Endothelial cell of umbilical vein (primary cell): ENCODE results near the gene STOML1. TPM values are rescaled to one million over a fixed set of nuclear protein-coding genes. Genes with fewer than 3 reads are reported as not detected.

Experiments
- BruUV-seq: library from RNA; stranded (reverse); fragments of 400-500 nt; replicated peaks from 2 replicates; lab custom pipeline; 2021; lab: Mats Ljungman, UMichigan
- CTCF ChIA-PET: fragments of 300-600, 350-600 bp; sonication (Branson Sonifier 250); formaldehyde crosslinking; loops from one replicate; lab custom pipeline; 2021; ENCODE audit warnings: antibody characterized with exemption, inconsistent platforms; lab: Charles Lee
- POLR2A ChIA-PET: fragments of 300-600, 350-600 bp; sonication (Branson Sonifier 250); formaldehyde crosslinking; loops from one replicate; lab custom pipeline; 2021; ENCODE audit warnings: antibody characterized with exemption, inconsistent platforms; lab: Charles Lee
- DNase-seq: peaks from one replicate; pipeline ENCODE4 v3.0.0-alpha.2; 2011; ENCODE audit warnings: low read depth, low spot score
- FAIRE-seq: peaks from 2 replicates; lab custom pipeline; 2011; peaks lifted over from hg19 to GRCh38; lab: Jason Lieb, UNC
- H2AFZ ChIP-seq: 2 replicates; pipeline ENCODE4 v1.6.0; 2012; ENCODE audit warnings: low read depth, low read length, control low read depth, inconsistent platforms
- H3K27ac ChIP-seq: 2 replicates; pipeline ENCODE4 v1.5.1; 2011; ENCODE audit warnings: low read depth, mild to moderate bottlenecking, control low read depth, low read length, moderate library complexity; ENCODE audit not compliant: insufficient read depth
- H3K27me3 ChIP-seq, 2 experiments: 2 replicates each; pipeline versions ENCODE4 v1.6.0 to v1.6.1; 2011; ENCODE audit warnings: low read length in 2 of 2, mixed read lengths in 1 of 2; ENCODE audit not compliant: control insufficient read depth in 2 of 2, insufficient read depth in 2 of 2
- H3K36me3 ChIP-seq, 2 experiments: 2 replicates in 1 of 2; 3 replicates in 1 of 2; pipeline ENCODE4 v1.5.1; 2011; ENCODE audit warnings: low read length in 2 of 2, mild to moderate bottlenecking in 1 of 2, moderate library complexity in 1 of 2; ENCODE audit not compliant: control insufficient read depth in 2 of 2, insufficient read depth in 2 of 2; ENCODE audit errors: extremely low read depth in 1 of 2
- H3K4me1 ChIP-seq: 3 replicates; pipeline ENCODE4 v1.5.1; 2011; ENCODE audit warnings: mild to moderate bottlenecking, low read length; ENCODE audit not compliant: control insufficient read depth, insufficient read depth; ENCODE audit errors: extremely low read depth
- H3K4me2 ChIP-seq: 2 replicates; pipeline ENCODE4 v1.6.1; 2011; ENCODE audit warnings: low read length, control low read depth, mixed read lengths; ENCODE audit not compliant: insufficient read depth
- H3K4me3 ChIP-seq, 3 experiments: fragments of 200-600 bp in 1 of 3; sonication (generic), shearing (Covaris generic) in 1 of 3; replicated peaks in 1 of 3; 2 replicates each; pipeline ENCODE4 v1.5.1; 2011 to 2016; ENCODE audit warnings: control low read depth in 3 of 3, low read length in 3 of 3, mild to moderate bottlenecking in 2 of 3, inconsistent platforms in 1 of 3, low read depth in 1 of 3, moderate library complexity in 1 of 3; ENCODE audit not compliant: insufficient read depth in 1 of 3
- H3K79me2 ChIP-seq: 2 replicates; pipeline ENCODE4 v1.6.0; 2012; ENCODE audit warnings: low read length, inconsistent platforms; ENCODE audit not compliant: control insufficient read depth, insufficient read depth
- H3K9ac ChIP-seq: replicated peaks from 2 replicates; pipeline ENCODE3; 2011; ENCODE audit warnings: low read length, control low read depth; ENCODE audit not compliant: insufficient read depth; ENCODE audit errors: extremely low read depth
- H3K9me1 ChIP-seq: replicated peaks from 3 replicates; pipeline ENCODE4 v1.6.0; 2011; ENCODE audit warnings: mild to moderate bottlenecking, low read length; ENCODE audit not compliant: control insufficient read depth, insufficient read depth; ENCODE audit errors: extremely low read depth
- H3K9me3 ChIP-seq: replicated peaks from 2 replicates; pipeline ENCODE4 v1.5.1; 2012; ENCODE audit warnings: low read length, inconsistent platforms; ENCODE audit not compliant: control insufficient read depth, insufficient read depth
- H4K20me1 ChIP-seq: replicated peaks from 2 replicates; pipeline ENCODE3; 2011; ENCODE audit warnings: mild to moderate bottlenecking, low read length; ENCODE audit not compliant: control insufficient read depth, insufficient read depth; ENCODE audit errors: extremely low read depth
- EZH2 ChIP-seq: IDR thresholded peaks from 2 replicates; pipeline ENCODE4 v1.6.1; 2012; ENCODE audit warnings: borderline replicate concordance, low read depth, mild to moderate bottlenecking, moderate library complexity, low read length, inconsistent platforms; ENCODE audit not compliant: severe bottlenecking
- FOS ChIP-seq: IDR thresholded peaks from 2 replicates; pipeline ENCODE4 v1.6.1; 2011; ENCODE audit warnings: mild to moderate bottlenecking, low read length, moderate library complexity, borderline replicate concordance; ENCODE audit not compliant: insufficient read depth
- GATA2 ChIP-seq: IDR thresholded peaks from 2 replicates; pipeline ENCODE4 v1.7.0; 2011; ENCODE audit warnings: low read depth, mild to moderate bottlenecking, moderate library complexity, mixed read lengths, low read length; ENCODE audit not compliant: insufficient read length, insufficient read depth
- JUN ChIP-seq: IDR thresholded peaks from 2 replicates; pipeline ENCODE4 v1.6.1; 2011; ENCODE audit warnings: borderline replicate concordance, low read depth; ENCODE audit not compliant: insufficient read length, insufficient read depth
- MYC ChIP-seq: IDR thresholded peaks from one replicate; pipeline ENCODE4 v1.6.1; 2011; ENCODE audit warnings: mild to moderate bottlenecking, low read depth, low read length
- POLR2A ChIP-seq: IDR thresholded peaks from 2 replicates; pipeline ENCODE4 v1.6.1; 2012; ENCODE audit warnings: low read depth, mild to moderate bottlenecking, control low read depth, low read length
- POLR2AphosphoS5 ChIP-seq: IDR thresholded peaks from 2 replicates; pipeline ENCODE4 v1.6.1; 2012; ENCODE audit warnings: low read depth, mild to moderate bottlenecking, control low read depth, low read length, moderate library complexity; ENCODE audit not compliant: insufficient read depth
- dilution Hi-C: fragments of 300-500 bp; cut with MboI; formaldehyde crosslinking; loops from one replicate; pipeline ENCODE4 v1.15.0; 2019; ENCODE audit warnings: low sequenced_read_pairs; ENCODE audit not compliant: extremely low pct_ligation_motif_present
- intact Hi-C: fragments of 100-400 bp; cut with micrococcal nuclease; formaldehyde crosslinking; loops from one replicate; pipeline ENCODE4 v1.10.0; 2022
- polyA plus RNA-seq, 4 experiments: library from polyadenylated mRNA; depleted of rRNA in 3 of 4; stranded (reverse) in 3 of 4; unstranded in 1 of 4; fragments of >200 nt; gene quantifications; 2 replicates each; pipeline versions ENCODE4 v1.2.1 to v1.2.3, GENCODE V29; 2011 to 2012; ENCODE audit warnings: missing spikeins in 1 of 4
- total RNA-seq: library from RNA; stranded (reverse); gene quantifications from 2 replicates; pipeline ENCODE4 v1.2.3, GENCODE V29; 2021
- TF ChIP-seq, protein P1 (sequence below), 2 donors: IDR thresholded peaks; 1 replicate in 1 of 2; 2 replicates in 1 of 2; pipeline ENCODE4 v1.5.1; 2011; ENCODE audit warnings: low read length in 2 of 2, mild to moderate bottlenecking in 2 of 2, moderate library complexity in 2 of 2, control low read depth in 1 of 2, inconsistent platforms in 1 of 2, low read depth in 1 of 2; ENCODE audit not compliant: insufficient read depth in 1 of 2; ENCODE audit errors: extremely low read depth in 1 of 2
- TF ChIP-seq, protein P2 (sequence below): IDR thresholded peaks from 2 replicates; pipeline ENCODE4 v1.6.1; 2011; ENCODE audit not compliant: insufficient read depth, insufficient read length

The STOML1 gene
- total and polyA plus RNA-seq, 2 donors (not counting 3 experiments of a cell fraction or from before 2014, with no cell fraction given), result 12.9 to 15.4 TPM

DNA sequence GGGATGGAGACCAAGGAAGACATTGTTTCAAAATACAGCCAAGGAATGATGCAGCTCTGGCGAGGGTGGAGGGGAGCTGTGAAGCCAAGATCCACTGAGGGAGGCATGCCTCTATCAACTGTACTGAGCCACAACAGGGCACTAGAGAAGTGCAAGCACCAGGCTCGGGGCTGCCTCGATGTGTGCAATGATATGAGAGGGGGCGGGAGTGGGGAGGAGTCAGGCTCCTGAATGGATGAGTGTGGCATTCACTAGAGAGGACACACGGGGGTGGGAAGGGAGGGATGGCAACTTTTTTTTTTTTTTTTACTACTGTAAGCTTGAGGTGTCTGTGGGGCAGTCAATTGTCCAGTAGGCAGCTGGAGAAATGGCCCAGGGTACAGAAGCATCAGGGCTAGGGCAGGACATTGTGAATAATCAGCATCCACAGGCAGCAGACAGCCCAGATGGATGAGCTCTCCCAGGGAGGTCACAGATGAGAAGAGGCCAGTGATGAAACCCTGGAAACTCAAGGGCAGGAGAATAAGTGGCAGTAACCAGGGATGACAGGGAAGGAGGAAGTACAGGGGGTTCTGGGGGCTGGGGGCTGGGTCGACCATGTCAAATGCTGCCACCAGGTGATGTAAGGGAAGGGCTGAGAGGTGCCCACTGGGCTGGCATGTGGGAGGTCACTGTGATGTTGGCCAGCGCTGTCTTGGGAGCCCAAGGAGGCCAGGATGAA lies 5.9 kb downstream of the STOML1 start:
- intact Hi-C loops (no loop called here), dilution Hi-C loops (no loop called here)
- no peaks in the 10 kb centered on the region for H3K27me3 ChIP-seq
- ChIA-PET CTCF (interaction anchor here (0.7 to 7.0 kb wide), 5 partner anchors 8 to 148 kb away, joined by 4 to 53 read pairs (median 4); partner anchors contain the start of gene PML), POLR2A (no interaction called here)
- no peak overlapping the region for H2AFZ ChIP-seq
- FAIRE-seq (no peak), DNase-seq (no peak)
- H3K9me3 ChIP-seq, result no peaks in the 10 kb centered on the region
- no peaks in the 10 kb centered on the region for H3K36me3 ChIP-seq
- TF ChIP-seq FOS (no peak), POLR2AphosphoS5 (no peak), POLR2A (no peak), JUN (no peak), GATA2 (no peak), MYC (no peak), EZH2 (no peak)
- TF ChIP-seq, protein P1, sequence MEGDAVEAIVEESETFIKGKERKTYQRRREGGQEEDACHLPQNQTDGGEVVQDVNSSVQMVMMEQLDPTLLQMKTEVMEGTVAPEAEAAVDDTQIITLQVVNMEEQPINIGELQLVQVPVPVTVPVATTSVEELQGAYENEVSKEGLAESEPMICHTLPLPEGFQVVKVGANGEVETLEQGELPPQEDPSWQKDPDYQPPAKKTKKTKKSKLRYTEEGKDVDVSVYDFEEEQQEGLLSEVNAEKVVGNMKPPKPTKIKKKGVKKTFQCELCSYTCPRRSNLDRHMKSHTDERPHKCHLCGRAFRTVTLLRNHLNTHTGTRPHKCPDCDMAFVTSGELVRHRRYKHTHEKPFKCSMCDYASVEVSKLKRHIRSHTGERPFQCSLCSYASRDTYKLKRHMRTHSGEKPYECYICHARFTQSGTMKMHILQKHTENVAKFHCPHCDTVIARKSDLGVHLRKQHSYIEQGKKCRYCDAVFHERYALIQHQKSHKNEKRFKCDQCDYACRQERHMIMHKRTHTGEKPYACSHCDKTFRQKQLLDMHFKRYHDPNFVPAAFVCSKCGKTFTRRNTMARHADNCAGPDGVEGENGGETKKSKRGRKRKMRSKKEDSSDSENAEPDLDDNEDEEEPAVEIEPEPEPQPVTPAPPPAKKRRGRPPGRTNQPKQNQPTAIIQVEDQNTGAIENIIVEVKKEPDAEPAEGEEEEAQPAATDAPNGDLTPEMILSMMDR (IDR thresholded peaks at IDR 0.05; ENCODE audit: extremely low read depth in 1 of 2, insufficient read depth in 1 of 2, low read depth in 1 of 2, low read length in 2 of 2), result no peak
- TF ChIP-seq, protein P2, sequence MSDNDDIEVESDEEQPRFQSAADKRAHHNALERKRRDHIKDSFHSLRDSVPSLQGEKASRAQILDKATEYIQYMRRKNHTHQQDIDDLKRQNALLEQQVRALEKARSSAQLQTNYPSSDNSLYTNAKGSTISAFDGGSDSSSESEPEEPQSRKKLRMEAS, result no peak
- H3K4me3 ChIP-seq, result no peak overlapping the region
- no peaks in the 10 kb centered on the region for H3K9me1 ChIP-seq
- no peaks in the 10 kb centered on the region for H4K20me1 ChIP-seq
- H3K79me2 ChIP-seq, result no peaks in the 10 kb centered on the region
- peaks cover 64% of the 10 kb centered on the region for H3K4me1 ChIP-seq
- H3K27ac ChIP-seq, result no peak overlapping the region
- no peak overlapping the region for H3K9ac ChIP-seq
- no TSS peak for BruUV-seq
- no peak overlapping the region for H3K4me2 ChIP-seq
